Aorta (tissue), 5 donors: ENCODE measurements around the gene HMBS. TPM values are rescaled to one million over a fixed set of nuclear protein-coding genes. Genes with fewer than 3 reads are reported as not detected.

Source experiments
- ATAC-seq: fragments of 200-7000 bp; cut with Tn5 transposase; one replicate; pipeline ENCODE4 v1.9.1; 2022; ENCODE audit warnings: moderate library complexity; ENCODE audit not compliant: low FRiP score
- DNase-seq, 2 donors: peaks; one replicate each; pipeline ENCODE4 v3.0.0-alpha.2; 2020
- H3K27ac ChIP-seq, 2 donors: one replicate each; pipeline ENCODE4 v1.5.1; 2013; ENCODE audit warnings: low read length in 2 of 2, mild to moderate bottlenecking in 2 of 2, moderate library complexity in 2 of 2, control low read depth in 1 of 2, inconsistent platforms in 1 of 2, low read depth in 1 of 2
- H3K27me3 ChIP-seq, 2 donors: one replicate each; pipeline ENCODE4 v1.6.1; 2013; ENCODE audit warnings: control low read depth in 1 of 2, low read length in 1 of 2, mild to moderate bottlenecking in 1 of 2, moderate library complexity in 1 of 2; ENCODE audit not compliant: insufficient read depth in 2 of 2, control insufficient read depth in 1 of 2
- H3K36me3 ChIP-seq, 2 donors: one replicate each; pipeline ENCODE4 v1.6.1; 2013; ENCODE audit warnings: control low read depth in 1 of 2, low read length in 1 of 2, mild to moderate bottlenecking in 1 of 2; ENCODE audit not compliant: insufficient read depth in 2 of 2, control insufficient read depth in 1 of 2
- H3K4me1 ChIP-seq, 2 donors: one replicate each; pipeline ENCODE4 v1.6.1; 2013; ENCODE audit warnings: low read length in 2 of 2, control low read depth in 1 of 2, mild to moderate bottlenecking in 1 of 2, moderate library complexity in 1 of 2; ENCODE audit not compliant: insufficient read depth in 2 of 2, control insufficient read depth in 1 of 2
- H3K4me3 ChIP-seq, 2 donors: one replicate each; pipeline ENCODE4 v1.5.1; 2013; ENCODE audit warnings: low read length in 2 of 2, control low read depth in 1 of 2, mild to moderate bottlenecking in 1 of 2
- H3K9me3 ChIP-seq: one replicate; pipeline ENCODE4 v1.6.1; 2013; ENCODE audit warnings: mild to moderate bottlenecking, low read length; ENCODE audit not compliant: control insufficient read depth
- WGBS, 2 donors: extraction: QIAGEN DNeasy Blood & Tissue Kit; methylation state at CpG; one replicate each; pipeline ENCODE4 v1.1.7; 2013; 5-methylcytosine and 5-hydroxymethylcytosine counted together
- intact Hi-C, 2 donors: fragments of 100-400 bp; cut with DNase I; formaldehyde crosslinking; loops; one replicate each; pipeline versions ENCODE4 v1.14.2 to v1.15.0; 2022
- polyA plus RNA-seq, 2 donors: library from polyadenylated mRNA; stranded (reverse); fragments of 200-250 nt; gene quantifications; one replicate each; pipeline ENCODE4 v1.2.3, GENCODE V29; 2013
- total RNA-seq, 2 donors: library from RNA; stranded (reverse); fragmentation: NEBNext Ultra II Directional; extraction: Animal tissue kit (Norgen Biotek cat#: 25700); gene quantifications; one replicate each; pipeline ENCODE4 v1.2.1, GENCODE V29; 2021
- donor health status: healthy with polysubstance abuse.
- donor health status: Bipolar disorder and iron deficiency.
- donor health status: DM: no; HTN: no; CAD: no.
- donor health status: DM: no; HTN: no; CAD: no.
- donor health status: DM: yes; HTN: yes; CAD: no.

Gene HMBS
- total and polyA plus RNA-seq, 4 donors: 4.4 to 9.2 (median 7.5) TPM

DNA sequence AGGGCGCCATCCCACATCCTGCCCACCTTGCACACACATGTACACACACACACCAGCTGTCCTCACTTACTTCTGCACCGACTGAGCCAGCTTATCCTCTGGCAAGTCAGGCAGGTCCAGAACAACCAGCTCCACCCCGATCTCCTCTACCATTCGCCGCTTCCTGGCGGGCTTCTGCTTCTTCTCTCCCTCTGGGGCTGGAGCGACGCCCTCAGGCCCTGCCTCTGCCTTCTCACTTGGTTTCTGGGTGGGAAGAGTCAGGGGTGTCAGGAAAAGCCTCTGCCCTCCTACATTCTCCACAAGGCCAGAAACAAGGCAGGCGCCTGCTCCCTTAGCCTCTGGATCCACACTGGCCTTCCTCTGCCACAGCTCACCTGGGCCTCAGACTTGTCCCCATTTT, 36.0 kb upstream of the HMBS start:
- H3K4me3 ChIP-seq: no peak overlapping the region
- H3K27ac ChIP-seq: no peak overlapping the region
- intact Hi-C loops: no loop called here
- ATAC-seq (no peak), DNase-seq (no peak)
- H3K36me3 ChIP-seq: peaks cover 0 to 10% of the 10 kb centered on the region in 2 donors
- no peaks in the 10 kb centered on the region for H3K9me3 ChIP-seq
- no peaks in the 10 kb centered on the region for H3K4me1 ChIP-seq
- 93 to 96% methylated on average over 9 of the region's 9 CpGs for WGBS, 2 donors
- no peaks in the 10 kb centered on the region for H3K27me3 ChIP-seq

DNA sequence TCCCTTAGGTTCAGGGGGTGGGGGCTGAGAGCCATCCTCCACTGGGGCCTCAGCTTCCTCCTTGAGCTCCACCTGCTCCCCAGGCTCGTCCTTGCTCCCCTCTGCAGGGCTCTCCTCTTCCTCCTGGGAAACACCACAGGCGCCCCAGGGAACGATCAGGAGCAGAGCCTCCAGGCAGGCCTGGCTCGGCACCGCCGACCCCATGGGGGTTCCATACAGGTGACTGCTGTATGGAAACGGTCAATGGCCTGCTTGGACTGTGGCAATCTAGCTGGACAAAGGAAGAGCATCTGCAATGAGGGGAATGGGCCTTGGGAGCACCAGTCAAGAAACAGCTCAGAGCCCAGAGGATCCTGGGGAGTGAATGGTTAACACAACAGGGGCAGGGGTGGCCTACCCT, 35.6 kb upstream of the HMBS start:
- H3K27ac ChIP-seq: no peak overlapping the region
- 94 to 95% methylated on average over 7 of the region's 7 CpGs for WGBS, 2 donors
- H3K36me3 ChIP-seq: peaks cover 0 to 13% of the 10 kb centered on the region in 2 donors
- no peaks in the 10 kb centered on the region for H3K9me3 ChIP-seq
- H3K4me3 ChIP-seq: no peak overlapping the region
- DNase-seq: no peak
- H3K4me1 ChIP-seq: no peaks in the 10 kb centered on the region
- ATAC-seq: no peak
- intact Hi-C loops: no loop called here
- H3K27me3 ChIP-seq: no peaks in the 10 kb centered on the region

DNA sequence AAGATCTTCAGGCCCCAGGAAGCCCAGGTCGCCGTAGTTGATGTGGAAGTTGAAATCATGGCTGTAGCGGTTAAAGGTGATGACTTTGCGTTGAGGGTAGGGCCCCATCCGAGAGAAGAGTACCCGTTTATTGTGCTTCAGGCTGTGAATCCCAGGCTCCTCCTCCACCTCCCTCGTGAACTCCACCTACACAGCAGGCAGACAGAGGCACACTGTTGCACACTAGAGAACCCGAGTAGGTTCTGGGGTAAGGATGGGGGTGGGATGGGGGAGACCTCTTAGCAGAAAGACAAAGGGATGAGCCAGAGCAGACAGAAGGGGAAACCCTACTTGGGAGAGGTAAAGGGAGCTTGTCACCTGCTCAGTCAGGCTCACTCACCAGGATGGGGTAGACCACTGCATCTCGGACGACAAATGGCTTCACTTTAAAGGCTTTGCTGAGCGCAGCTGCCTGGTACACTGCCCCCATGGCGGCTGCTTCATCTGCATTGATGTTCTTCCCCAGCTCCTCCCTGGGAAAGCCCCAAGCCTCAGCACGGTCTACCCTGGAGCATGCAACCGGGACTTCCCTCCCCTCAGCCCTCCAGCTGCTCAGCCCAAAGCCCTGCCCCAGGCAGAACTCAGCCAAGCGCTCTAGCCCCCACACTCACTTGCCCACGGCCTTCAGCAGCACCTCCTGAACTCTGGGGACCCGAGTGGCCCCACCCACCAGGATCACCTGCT, 33.1 kb upstream of the HMBS start:
- 88 to 90% methylated on average over 17 of the region's 17 CpGs for WGBS, 2 donors
- ATAC-seq: no peak
- peaks cover 0 to 11% of the 10 kb centered on the region in 2 donors for H3K36me3 ChIP-seq

DNA sequence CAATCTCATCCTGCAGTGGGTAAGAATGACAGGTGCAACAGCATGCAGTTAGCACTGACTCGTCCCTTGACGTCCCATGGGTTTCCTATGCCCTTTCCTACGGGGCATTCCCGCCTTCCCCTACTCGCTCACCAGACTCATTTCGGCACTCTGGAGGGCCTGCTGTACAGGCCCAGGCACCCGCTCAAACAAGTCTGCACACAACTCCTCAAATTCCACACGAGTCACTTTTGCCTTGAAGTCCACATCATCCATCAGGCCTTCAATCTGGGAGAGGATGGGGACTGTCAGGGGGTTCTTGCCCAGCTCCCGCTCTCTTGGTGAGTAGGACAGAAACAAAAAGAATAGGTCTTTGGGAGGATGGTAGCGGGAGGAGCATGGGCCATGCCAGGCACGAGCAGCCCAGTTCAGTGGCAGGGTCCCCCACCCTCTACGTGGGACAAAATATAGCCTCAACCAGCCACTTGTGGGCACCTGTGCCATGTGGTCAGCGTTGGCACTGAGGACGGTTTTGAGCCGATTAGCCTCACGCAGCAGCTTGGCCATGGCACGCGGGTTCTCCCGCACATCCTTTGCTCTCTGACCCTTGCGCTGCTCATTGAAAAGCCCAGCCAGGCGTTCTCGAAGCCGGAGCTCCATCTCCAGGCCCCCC, 32.4 kb upstream of the HMBS start:
- peaks cover 0 to 5% of the 10 kb centered on the region in 2 donors for H3K4me1 ChIP-seq
- intact Hi-C loops: no loop called here
- no peaks in the 10 kb centered on the region for H3K27me3 ChIP-seq
- no peaks in the 10 kb centered on the region for H3K9me3 ChIP-seq
- ATAC-seq (no peak), DNase-seq (no peak)
- no peak overlapping the region for H3K27ac ChIP-seq
- WGBS, 2 donors: 90 to 92% methylated on average over 23 of the region's 23 CpGs
- peaks cover 0 to 11% of the 10 kb centered on the region in 2 donors for H3K36me3 ChIP-seq
- H3K4me3 ChIP-seq: no peak overlapping the region

More for the DNA sequence above, 33.1 kb upstream of the HMBS start:
- H3K9me3 ChIP-seq: no peaks in the 10 kb centered on the region
- intact Hi-C loops: no loop called here
- no peaks in the 10 kb centered on the region for H3K27me3 ChIP-seq
- no peak overlapping the region for H3K27ac ChIP-seq
- peaks cover 0 to 5% of the 10 kb centered on the region in 2 donors for H3K4me1 ChIP-seq
- no peak for DNase-seq
- no peak overlapping the region for H3K4me3 ChIP-seq

DNA sequence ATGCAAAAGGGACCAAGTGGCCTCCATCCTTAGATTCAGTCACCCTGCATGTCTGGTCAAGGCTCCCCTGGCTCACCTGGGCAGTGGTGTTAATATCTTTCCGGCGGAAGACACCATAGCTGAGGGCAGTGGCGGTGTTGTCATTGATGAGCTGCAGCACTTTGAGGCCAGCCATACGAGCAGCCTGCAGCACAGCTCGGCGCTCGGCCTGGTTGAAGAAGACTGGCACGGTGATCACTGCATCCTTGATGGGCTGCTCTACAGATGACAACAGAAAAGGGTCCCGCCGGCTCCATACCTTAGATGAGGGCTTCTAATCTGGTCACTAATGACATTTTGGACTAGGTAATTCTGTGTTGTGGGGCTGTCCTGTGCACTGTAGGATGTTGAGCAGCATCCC, 30.3 kb upstream of the HMBS start:
- H3K9me3 ChIP-seq: no peaks in the 10 kb centered on the region
- no peak overlapping the region for H3K4me3 ChIP-seq
- DNase-seq: no peak
- H3K4me1 ChIP-seq: peaks cover 0 to 5% of the 10 kb centered on the region in 2 donors
- 92 to 96% methylated on average over 10 of the region's 10 CpGs for WGBS, 2 donors
- peaks cover 0 to 7% of the 10 kb centered on the region in 2 donors for H3K36me3 ChIP-seq
- H3K27ac ChIP-seq: no peak overlapping the region
- intact Hi-C loops: no loop called here
- ATAC-seq: no peak
- H3K27me3 ChIP-seq: no peaks in the 10 kb centered on the region

DNA sequence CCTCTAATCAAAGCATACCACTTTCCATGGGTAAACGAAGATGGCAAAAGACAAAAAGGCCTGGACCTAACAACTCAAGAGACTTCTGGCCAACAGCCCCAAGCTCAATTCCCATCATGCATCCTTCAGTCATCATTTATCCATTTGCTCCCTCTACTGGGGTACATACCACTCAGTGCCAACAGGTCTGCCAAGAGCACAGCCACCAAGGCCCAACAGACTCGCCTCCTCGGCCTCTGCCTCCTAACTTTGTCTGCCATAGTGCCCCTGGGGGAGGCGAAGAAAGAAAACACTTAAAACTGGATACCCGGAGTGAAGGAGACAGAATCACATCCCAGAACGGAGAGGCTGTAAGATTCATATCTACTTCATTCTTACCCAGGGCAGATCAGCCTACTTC, 28.8 kb upstream of the HMBS start:
- no peaks in the 10 kb centered on the region for H3K9me3 ChIP-seq
- WGBS, 2 donors: 25 to 26% methylated on average over 6 of the region's 6 CpGs
- H3K36me3 ChIP-seq: peaks cover 0 to 7% of the 10 kb centered on the region in 2 donors
- H3K4me3 ChIP-seq: peak overlapping the region; percentile 49 to 81
- no peak overlapping the region for H3K27ac ChIP-seq
- no peak for ATAC-seq
- DNase-seq: no peak
- no peaks in the 10 kb centered on the region for H3K27me3 ChIP-seq
- intact Hi-C loops: no loop called here
- peaks cover 0 to 5% of the 10 kb centered on the region in 2 donors for H3K4me1 ChIP-seq

DNA sequence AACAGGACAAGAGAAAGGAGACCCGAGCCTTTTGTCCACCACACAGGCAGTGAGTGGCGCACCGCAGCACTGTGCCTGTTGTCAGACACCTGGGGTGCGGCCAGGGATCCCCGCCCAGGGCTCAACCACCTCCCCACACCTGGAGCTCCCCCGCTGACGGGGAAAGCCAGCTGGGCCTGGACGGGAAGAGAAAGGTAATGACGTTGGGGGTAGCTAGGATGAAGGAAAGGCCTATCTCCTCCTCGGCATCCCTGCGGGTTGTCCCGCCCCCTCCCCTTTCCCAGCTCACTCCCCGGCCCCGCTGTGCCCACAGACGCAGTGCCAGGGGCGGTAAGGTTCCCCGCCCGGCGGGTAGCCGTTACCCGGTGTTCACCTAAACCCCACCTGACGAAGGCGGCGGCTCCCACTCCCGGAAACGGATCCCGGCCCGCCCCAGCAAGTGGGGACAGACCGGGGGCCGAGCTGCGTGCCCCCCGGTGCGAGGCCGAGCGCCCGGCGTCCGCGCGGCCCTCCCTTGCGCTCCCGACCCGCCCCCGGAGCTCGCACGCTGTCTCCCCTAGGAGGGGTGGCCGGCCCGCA, 28.2 kb upstream of the HMBS start:
- H3K4me1 ChIP-seq: peaks cover 0 to 5% of the 10 kb centered on the region in 2 donors
- peak; percentile 54 to 76 for DNase-seq
- ATAC-seq: no peak
- H3K9me3 ChIP-seq: no peaks in the 10 kb centered on the region
- H3K4me3 ChIP-seq: peak overlapping the region; percentile 49 to 81
- peaks cover 0 to 7% of the 10 kb centered on the region in 2 donors for H3K36me3 ChIP-seq
- intact Hi-C loops: no loop called here
- H3K27ac ChIP-seq: peak overlapping the region in 1 of 2 donors; percentile 73
- H3K27me3 ChIP-seq: no peaks in the 10 kb centered on the region
- WGBS, 2 donors: 1% methylated on average over 44 to 48 of the region's 48 CpGs

DNA sequence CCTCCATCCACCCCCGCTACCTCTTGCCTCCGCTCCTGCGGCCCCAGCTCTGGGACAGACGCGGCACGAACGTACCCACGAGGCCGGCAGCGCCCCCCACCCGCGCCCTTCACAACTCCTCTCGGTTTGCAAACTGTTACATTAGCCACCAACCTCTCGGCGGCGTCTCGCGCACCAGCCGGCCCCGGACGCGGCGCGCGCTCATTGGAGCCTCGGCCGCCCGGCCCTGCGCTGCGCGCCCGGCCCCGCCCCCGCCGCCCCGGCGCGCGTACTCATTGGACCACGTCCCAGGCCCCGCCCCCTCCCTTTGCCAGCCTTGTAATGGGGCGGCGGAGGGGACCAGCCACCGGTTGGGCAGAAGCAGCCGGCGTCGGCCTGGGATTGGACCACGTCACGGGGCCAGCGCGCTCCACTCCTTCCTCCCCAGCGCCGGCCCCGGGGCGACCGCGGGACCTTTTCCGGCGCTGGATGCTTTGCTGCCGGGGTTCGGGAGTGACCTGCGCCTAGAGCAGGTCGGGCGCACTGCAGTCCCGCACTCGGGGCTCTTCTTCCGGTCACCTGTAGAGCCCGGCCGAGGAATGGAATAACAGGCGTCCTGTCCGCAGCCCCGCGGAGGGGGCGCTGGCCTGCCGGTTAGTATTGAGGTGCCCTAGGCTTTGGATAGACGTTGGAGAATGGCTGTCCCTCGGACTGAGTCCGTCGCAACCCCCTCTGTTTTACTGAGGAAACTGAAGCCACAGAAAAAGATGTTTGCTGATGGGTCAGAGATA, 27.5 kb upstream of the HMBS start, which contains the start of gene HYOU1:
Gene HYOU1 (minus strand): TSS at position 206 of the 770 bp plus-strand sequence. CDS start 1,045 bp downstream, outside the sequence.
- Histone ChIP-seq H3K36me3 (peaks cover 0 to 5% of the 10 kb centered on the region in 2 donors), H3K27ac (peak within 1 kb of the TSS in 1 of 2 donors; percentile 78), H3K9me3 (no peaks in the 10 kb centered on the region), H3K27me3 (no peaks in the 10 kb centered on the region), H3K4me1 (peaks cover 0 to 5% of the 10 kb centered on the region in 2 donors), H3K4me3 (peak within 1 kb of the TSS; percentile 49 to 81)
- intact Hi-C loops: loop anchor here in 1 of 2 donors (1.0 kb wide), 1 partner anchor 37 kb away; no protein-coding TSS in a partner anchor
- DNase-seq (peak; percentile 99 to 100), ATAC-seq (peak; percentile 97)
- whole genome bisulfite sequencing, 2 donors: 0 to 1% methylated on average over 36 to 79 of the region's 79 CpGs
